IMR-90 (cell line): ENCODE results near the gene SEPTIN10. TPM values are rescaled to one million over a fixed set of nuclear protein-coding genes. Genes with fewer than 3 reads are reported as not detected.

Experiments
- ATAC-seq: fragments of 200-7000 bp; cut with Tn5 transposase; 2 replicates; pipeline ENCODE4 v1.9.1; 2020; ENCODE audit warnings: low read depth, mild to moderate bottlenecking, moderate library complexity
- BruUV-seq: library from RNA; stranded (reverse); fragments of 400-500 nt; replicated peaks from 2 replicates; lab custom pipeline; 2021; lab: Mats Ljungman, UMichigan
- CTCF ChIA-PET: fragments of 300-600 bp; formaldehyde crosslinking; extraction: SDS; loops from one replicate; lab custom pipeline; 2021; ENCODE audit warnings: antibody characterized with exemption; lab: Yijun Ruan, JAX
- POLR2A ChIA-PET: fragments of 300-600 bp; sonication (Branson Sonifier 250); formaldehyde crosslinking; loops from one replicate; lab custom pipeline; 2022; ENCODE audit warnings: antibody characterized with exemption; ENCODE audit not compliant: unreplicated experiment; lab: Charles Lee
- DNase-seq: peaks from one replicate; pipeline ENCODE4 v3.0.0; 2013
- H2AFZ ChIP-seq: replicated peaks from 2 replicates; pipeline ENCODE3; 2013; ENCODE audit warnings: low read length, mild to moderate bottlenecking; ENCODE audit not compliant: poor library complexity
- H2AK5ac ChIP-seq: 2 replicates; pipeline ENCODE4 v1.6.1; 2013; ENCODE audit warnings: low read depth, low read length, inconsistent platforms
- H2AK9ac ChIP-seq: replicated peaks from 2 replicates; pipeline ENCODE3; 2013; ENCODE audit warnings: mild to moderate bottlenecking, low read depth, low read length, moderate library complexity; ENCODE audit not compliant: poor library complexity
- H2BK120ac ChIP-seq: 2 replicates; pipeline ENCODE4 v1.6.1; 2013; ENCODE audit warnings: low read depth, low read length, inconsistent platforms
- H2BK15ac ChIP-seq: 3 replicates; pipeline ENCODE4 v1.6.1; 2013; ENCODE audit warnings: low read depth, low read length, inconsistent platforms
- H2BK20ac ChIP-seq: 2 replicates; pipeline ENCODE4 v1.6.1; 2013; ENCODE audit warnings: low read depth, mild to moderate bottlenecking, inconsistent platforms, low read length, moderate library complexity
- H2BK5ac ChIP-seq: 2 replicates; pipeline ENCODE4 v1.6.1; 2013; ENCODE audit warnings: mild to moderate bottlenecking, low read depth, low read length, inconsistent platforms; ENCODE audit not compliant: poor library complexity, severe bottlenecking
- H3K14ac ChIP-seq: replicated peaks from 2 replicates; pipeline ENCODE4 v1.6.1; 2013; ENCODE audit warnings: low read depth, low read length, inconsistent platforms
- H3K18ac ChIP-seq: 2 replicates; pipeline ENCODE4 v1.6.1; 2013; ENCODE audit warnings: low read depth, low read length, control low read depth
- H3K23ac ChIP-seq: 2 replicates; pipeline ENCODE4 v1.6.1; 2013; ENCODE audit warnings: low read depth, low read length, inconsistent platforms
- H3K27ac ChIP-seq: 2 replicates; pipeline ENCODE4 v1.5.1; 2013; ENCODE audit warnings: mild to moderate bottlenecking, control low read depth, low read length; ENCODE audit not compliant: insufficient read depth
- H3K27me3 ChIP-seq: 2 replicates; pipeline ENCODE4 v1.6.1; 2013; ENCODE audit warnings: low read length; ENCODE audit not compliant: control insufficient read depth, insufficient read depth
- H3K36me3 ChIP-seq: 2 replicates; pipeline ENCODE4 v1.6.1; 2013; ENCODE audit warnings: low read length, mixed read lengths; ENCODE audit not compliant: control insufficient read depth, insufficient read depth
- H3K4ac ChIP-seq: 2 replicates; pipeline ENCODE4 v1.6.1; 2013; ENCODE audit warnings: low read depth, low read length, inconsistent platforms
- H3K4me1 ChIP-seq: 2 replicates; pipeline ENCODE4 v1.6.1; 2013; ENCODE audit warnings: low read length, mixed read lengths; ENCODE audit not compliant: control insufficient read depth, insufficient read depth
- H3K4me2 ChIP-seq: 2 replicates; pipeline ENCODE4 v1.6.1; 2013; ENCODE audit warnings: low read depth, mild to moderate bottlenecking, control low read depth, low read length, moderate library complexity
- H3K4me3 ChIP-seq: 2 replicates; pipeline ENCODE4 v1.5.1; 2013; ENCODE audit warnings: low read depth, mild to moderate bottlenecking, control low read depth, low read length, moderate library complexity; ENCODE audit not compliant: insufficient read depth
- H3K56ac ChIP-seq: 2 replicates; pipeline ENCODE4 v1.6.1; 2013; ENCODE audit warnings: low read length, inconsistent platforms; ENCODE audit not compliant: insufficient read depth; ENCODE audit errors: extremely low read depth
- H3K79me1 ChIP-seq, 2 experiments: 2 replicates each; pipeline ENCODE4 v1.6.1; 2013; ENCODE audit warnings: low read length in 2 of 2, inconsistent platforms in 1 of 2, low read depth in 1 of 2
- H3K9ac ChIP-seq: 2 replicates; pipeline ENCODE4 v1.6.1; 2013; ENCODE audit warnings: low read depth, low read length, control low read depth
- H3K9me1 ChIP-seq: 2 replicates; pipeline ENCODE4 v1.6.1; 2013; ENCODE audit warnings: low read length, inconsistent platforms; ENCODE audit not compliant: insufficient read depth
- H3K9me3 ChIP-seq: 2 replicates; pipeline ENCODE4 v1.6.1; 2013; ENCODE audit warnings: low read length; ENCODE audit not compliant: control insufficient read depth, insufficient read depth
- H4K20me1 ChIP-seq: 2 replicates; pipeline ENCODE4 v1.6.1; 2013; ENCODE audit warnings: low read length, inconsistent platforms; ENCODE audit not compliant: insufficient read depth
- H4K5ac ChIP-seq: 2 replicates; pipeline ENCODE4 v1.6.1; 2013; ENCODE audit warnings: mild to moderate bottlenecking, low read depth, low read length, control low read depth
- H4K8ac ChIP-seq, 2 experiments: 2 replicates each; pipeline ENCODE4 v1.6.1; 2013; ENCODE audit warnings: low read depth in 2 of 2, low read length in 2 of 2, control low read depth in 1 of 2, inconsistent platforms in 1 of 2
- H4K91ac ChIP-seq: 2 replicates; pipeline ENCODE4 v1.6.1; 2013; ENCODE audit warnings: low read depth, low read length, inconsistent platforms; ENCODE audit not compliant: insufficient read depth
- BHLHE40 ChIP-seq: fragments of 150-350 bp; IDR thresholded peaks from 2 replicates; pipeline ENCODE4 v1.6.1; 2016; ENCODE audit warnings: mild to moderate bottlenecking, low read depth, low read length
- CEBPB ChIP-seq: IDR thresholded peaks from 2 replicates; pipeline ENCODE4 v1.6.1; 2012; ENCODE audit warnings: low read depth, low read length, improper control_type of control experiment
- CHD1 ChIP-seq: IDR thresholded peaks from 2 replicates; pipeline ENCODE4 v1.6.1; 2012; ENCODE audit warnings: low read depth, low read length, improper control_type of control experiment
- CTCF ChIP-seq: conservative IDR thresholded peaks from 2 replicates; pipeline ENCODE4 v1.5.1; 2012; ENCODE audit warnings: mild to moderate bottlenecking, low read depth, low read length, improper control_type of control experiment
- FOS ChIP-seq: fragments of 150-350 bp; IDR thresholded peaks from 2 replicates; pipeline ENCODE4 v1.6.1; 2016; ENCODE audit warnings: low read depth, low read length
- MAFK ChIP-seq: IDR thresholded peaks from 2 replicates; pipeline ENCODE4 v1.6.1; 2012; ENCODE audit warnings: low read depth, low read length, improper control_type of control experiment
- MAZ ChIP-seq: IDR thresholded peaks from 2 replicates; pipeline ENCODE4 v1.6.1; 2012; ENCODE audit warnings: low read depth, mild to moderate bottlenecking, low read length, improper control_type of control experiment, moderate library complexity, borderline replicate concordance
- NFE2L2 ChIP-seq: fragments of 150-350 bp; IDR thresholded peaks from 2 replicates; pipeline ENCODE4 v1.6.1; 2016; ENCODE audit warnings: low read depth, mild to moderate bottlenecking, low read length
- POLR2A ChIP-seq: IDR thresholded peaks from 2 replicates; pipeline ENCODE4 v1.6.1; 2012; ENCODE audit warnings: mild to moderate bottlenecking, low read depth, low read length
- RAD21 ChIP-seq: IDR thresholded peaks from 2 replicates; pipeline ENCODE4 v1.6.1; 2012; ENCODE audit warnings: low read length, improper control_type of control experiment
- RCOR1 ChIP-seq: IDR thresholded peaks from 2 replicates; pipeline ENCODE4 v1.6.1; 2012; ENCODE audit warnings: mild to moderate bottlenecking, low read length, improper control_type of control experiment; ENCODE audit not compliant: insufficient replicate concordance
- RFX5 ChIP-seq: IDR thresholded peaks from 2 replicates; pipeline ENCODE4 v1.8.0; 2012; ENCODE audit warnings: low read depth, mild to moderate bottlenecking, low read length, moderate library complexity
- USF2 ChIP-seq: fragments of 150-350 bp; IDR thresholded peaks from 2 replicates; pipeline ENCODE4 v1.6.1; 2017; ENCODE audit warnings: mild to moderate bottlenecking, antibody characterized with exemption, low read length, low read depth
- WGBS, 2 experiments: methylation state at CpG; one replicate each; pipeline versions ENCODE4 v1.1.5 to v1.1.7; 2013; ENCODE audit warnings: missing lambda C conversion rate in 2 of 2; ENCODE audit not compliant: insufficient read length in 1 of 2; ENCODE audit errors: extremely low coverage in 2 of 2; 5-methylcytosine and 5-hydroxymethylcytosine counted together
- dilution Hi-C: fragments of 300-500 bp; cut with HindIII; formaldehyde crosslinking; loops from one replicate; pipeline ENCODE4 v1.14.3; 2018; ENCODE audit warnings: low sequenced_read_pairs; ENCODE audit not compliant: unreplicated experiment
- in situ Hi-C: fragments of 300-500 bp; cut with MboI; formaldehyde crosslinking; loops from 3 replicates; pipeline ENCODE4 v1.14.3; 2019; ENCODE audit warnings: low sequenced_read_pairs, inconsistent platforms, mixed read lengths
- intact Hi-C: fragments of 100-400 bp; cut with micrococcal nuclease; formaldehyde crosslinking; loops from 2 replicates; pipeline ENCODE4 v1.10.0; 2022
- polyA plus RNA-seq, 3 experiments: library from polyadenylated mRNA; depleted of rRNA; stranded (reverse); fragments of >200 nt; gene quantifications; 2 replicates each; pipeline ENCODE4 v1.2.3, GENCODE V29; 2012; ENCODE audit warnings: low replicate concordance in 1 of 3
- total RNA-seq: library from RNA; depleted of rRNA; stranded (reverse); fragments of >200 nt; gene quantifications from 2 replicates; pipeline ENCODE4 v1.2.3, GENCODE V29; 2012

Gene SEPTIN10
- total and polyA plus RNA-seq, 2 of the 4 experiments (the other 2 are of a cell fraction): 55.4 to 82.6 TPM

DNA sequence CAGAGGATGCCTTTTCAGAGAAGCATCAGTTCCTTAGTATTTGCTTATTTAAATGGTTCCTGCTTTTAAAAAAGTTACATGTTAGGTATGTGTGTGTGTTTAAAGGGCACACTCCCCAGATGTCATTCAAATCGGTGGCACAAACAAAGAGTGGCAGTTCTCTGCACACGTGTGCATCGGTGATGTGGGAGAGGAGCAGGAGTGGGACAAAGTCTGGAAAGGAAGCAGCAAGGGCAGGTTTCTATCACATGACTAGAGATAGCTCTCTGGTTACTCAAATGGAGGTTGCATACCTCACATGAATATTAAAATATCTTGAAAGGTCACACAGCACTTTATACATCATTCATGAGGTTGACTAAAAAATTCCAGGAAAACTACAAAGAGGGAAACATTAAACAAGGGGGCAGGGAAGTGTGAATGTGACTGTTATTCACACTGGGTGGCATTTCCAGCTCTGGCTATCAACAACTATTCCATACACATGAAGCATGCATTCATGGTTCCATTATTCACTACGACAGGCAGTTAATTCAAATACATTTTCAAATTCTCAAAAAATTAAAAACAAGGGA, 64.7 kb downstream of the SEPTIN10 start:
- Histone ChIP-seq H2BK120ac (no peak overlapping the region), H4K20me1 (no peaks in the 10 kb centered on the region; the same call in 1 of the 2 replicates), H2BK20ac (no peak overlapping the region), H2AFZ (no peak overlapping the region), H4K8ac (no peak overlapping the region), H3K36me3 (peaks cover 14% of the 10 kb centered on the region), H3K4me3 (no peak overlapping the region), H3K14ac (no peak overlapping the region), H3K9me1 (no peaks in the 10 kb centered on the region; the same call in 1 of the 2 replicates), H4K5ac (no peak overlapping the region), H3K4ac (no peak overlapping the region), H2BK5ac (no peak overlapping the region), H3K9ac (no peak overlapping the region), H3K23ac (no peak overlapping the region), H3K18ac (no peak overlapping the region), H2AK9ac (no peak overlapping the region), H3K27ac (no peak overlapping the region), H3K9me3 (no peaks in the 10 kb centered on the region), H3K4me2 (no peak overlapping the region), H4K91ac (no peak overlapping the region), H3K79me1 (peaks cover 0 to 5% of the 10 kb centered on the region in 2 experiments; a peak in 3 of 4 replicates), H3K4me1 (no peaks in the 10 kb centered on the region), H3K56ac (no peak overlapping the region), H3K27me3 (no peaks in the 10 kb centered on the region), H2BK15ac (no peak overlapping the region), H2AK5ac (no peak overlapping the region)
- BruUV-seq: no TSS peak
- no CpG with 5 or more reads among the region's 4 CpGs for WGBS, 2 experiments
- intact Hi-C loops: no loop called here
- ATAC-seq (no peak), DNase-seq (no peak)
- dilution Hi-C loops: no loop called here
- ChIA-PET POLR2A (no interaction called here), CTCF (interaction anchor here (0.6 to 2.7 kb wide), 2 partner anchors 7 to 187 kb away, joined by 3 to 11 read pairs; no protein-coding TSS in a partner anchor)
- in situ Hi-C loops: no loop called here
- TF ChIP-seq FOS: no peak
- no peak for TF ChIP-seq CHD1
- TF ChIP-seq RFX5: no peak
- TF ChIP-seq MAFK: no peak
- TF ChIP-seq CEBPB: no peak
- TF ChIP-seq RCOR1: no peak
- TF ChIP-seq NFE2L2: no peak
- TF ChIP-seq CTCF: no peak
- no peak for TF ChIP-seq MAZ
- no peak for TF ChIP-seq RAD21
- TF ChIP-seq BHLHE40: no peak
- TF ChIP-seq POLR2A: no peak
- no peak for TF ChIP-seq USF2
